B cell (primary cell): ENCODE measurements around the gene P3H3.

Source experiments
- CTCF ChIP-seq: fragments of 200-600 bp; IDR thresholded peaks from one replicate; pipeline ENCODE4 v1.8.0; 2022; ENCODE audit warnings: antibody characterized with exemption, mild to moderate bottlenecking
- EZH2 ChIP-seq: IDR thresholded peaks from 2 replicates; pipeline ENCODE4 v1.6.1; 2012; ENCODE audit warnings: borderline replicate concordance, low read depth, mild to moderate bottlenecking, moderate library complexity, low read length; ENCODE audit not compliant: insufficient read depth, poor library complexity, severe bottlenecking

- no peak for TF ChIP-seq CTCF
- no peak for TF ChIP-seq EZH2
Measured at GRCh38 chr12:6843118-6843902, 15.1 kb downstream of the P3H3 start.
